IMR-90 (cell line): ENCODE measurements around the gene IL18R1.
"Not testable (repeated sequence)": the region's sequence is repeated elsewhere in the genome, so short reads cannot be mapped to it uniquely, and the experiment has no call there.

Source experiments
- CEBPB ChIP-seq: IDR thresholded peaks from 2 replicates; pipeline ENCODE4 v1.6.1; 2012; ENCODE audit warnings: low read depth, low read length, improper control_type of control experiment
- FOS ChIP-seq: fragments of 150-350 bp; IDR thresholded peaks from 2 replicates; pipeline ENCODE4 v1.6.1; 2016; ENCODE audit warnings: low read depth, low read length
- MAZ ChIP-seq: IDR thresholded peaks from 2 replicates; pipeline ENCODE4 v1.6.1; 2012; ENCODE audit warnings: low read depth, mild to moderate bottlenecking, low read length, improper control_type of control experiment, moderate library complexity, borderline replicate concordance
- MXI1 ChIP-seq: IDR thresholded peaks from 2 replicates; pipeline ENCODE4 v1.6.1; 2012; ENCODE audit warnings: low read depth, mild to moderate bottlenecking, low read length, moderate library complexity, borderline replicate concordance
- POLR2A ChIP-seq: IDR thresholded peaks from 2 replicates; pipeline ENCODE4 v1.6.1; 2012; ENCODE audit warnings: mild to moderate bottlenecking, low read depth, low read length
- RAD21 ChIP-seq: IDR thresholded peaks from 2 replicates; pipeline ENCODE4 v1.6.1; 2012; ENCODE audit warnings: low read length, improper control_type of control experiment
- RCOR1 ChIP-seq: IDR thresholded peaks from 2 replicates; pipeline ENCODE4 v1.6.1; 2012; ENCODE audit warnings: mild to moderate bottlenecking, low read length, improper control_type of control experiment; ENCODE audit not compliant: insufficient replicate concordance
- SMC3 ChIP-seq: fragments of 150-350 bp; IDR thresholded peaks from 2 replicates; pipeline ENCODE4 v1.6.1; 2016; ENCODE audit warnings: low read depth, mild to moderate bottlenecking, antibody characterized with exemption, low read length, moderate library complexity
- TF ChIP-seq, protein P1 (sequence below): conservative IDR thresholded peaks from 2 replicates; pipeline ENCODE4 v1.5.1; 2012; ENCODE audit warnings: mild to moderate bottlenecking, low read depth, low read length, improper control_type of control experiment
- TF ChIP-seq, protein P2 (sequence below): fragments of 150-350 bp; IDR thresholded peaks from 2 replicates; pipeline ENCODE4 v1.6.1; 2016; ENCODE audit warnings: low read depth, mild to moderate bottlenecking, low read length, moderate library complexity, borderline replicate concordance
- TF ChIP-seq, protein P3 (sequence below): fragments of 150-350 bp; IDR thresholded peaks from 2 replicates; pipeline ENCODE4 v1.6.1; 2017; ENCODE audit warnings: mild to moderate bottlenecking, antibody characterized with exemption, low read length, low read depth

DNA sequence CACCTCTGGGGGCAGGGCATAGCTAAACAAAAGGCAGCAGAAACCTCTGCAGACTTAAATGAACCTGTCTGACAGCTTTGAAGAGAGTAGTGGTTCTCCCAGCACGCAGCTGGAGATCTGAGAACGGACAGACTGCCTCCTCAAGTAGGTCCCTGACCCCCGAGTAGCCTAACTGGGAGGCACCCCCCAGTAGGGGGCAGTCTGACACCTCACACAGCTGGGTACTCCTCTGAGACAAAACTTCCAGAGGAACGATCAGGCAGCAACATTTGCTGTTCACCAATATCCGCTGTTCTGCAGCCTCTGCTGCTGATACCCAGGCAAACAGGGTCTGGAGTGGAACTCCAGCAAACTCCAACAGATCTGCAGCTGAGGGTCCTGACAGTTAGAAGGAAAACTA, 30.7 kb upstream of the IL18R1 start:
- TF ChIP-seq POLR2A, MXI1, FOS, RAD21, CEBPB, MAZ, SMC3, RCOR1: not testable (repeated sequence)
- TF ChIP-seq, protein P1, sequence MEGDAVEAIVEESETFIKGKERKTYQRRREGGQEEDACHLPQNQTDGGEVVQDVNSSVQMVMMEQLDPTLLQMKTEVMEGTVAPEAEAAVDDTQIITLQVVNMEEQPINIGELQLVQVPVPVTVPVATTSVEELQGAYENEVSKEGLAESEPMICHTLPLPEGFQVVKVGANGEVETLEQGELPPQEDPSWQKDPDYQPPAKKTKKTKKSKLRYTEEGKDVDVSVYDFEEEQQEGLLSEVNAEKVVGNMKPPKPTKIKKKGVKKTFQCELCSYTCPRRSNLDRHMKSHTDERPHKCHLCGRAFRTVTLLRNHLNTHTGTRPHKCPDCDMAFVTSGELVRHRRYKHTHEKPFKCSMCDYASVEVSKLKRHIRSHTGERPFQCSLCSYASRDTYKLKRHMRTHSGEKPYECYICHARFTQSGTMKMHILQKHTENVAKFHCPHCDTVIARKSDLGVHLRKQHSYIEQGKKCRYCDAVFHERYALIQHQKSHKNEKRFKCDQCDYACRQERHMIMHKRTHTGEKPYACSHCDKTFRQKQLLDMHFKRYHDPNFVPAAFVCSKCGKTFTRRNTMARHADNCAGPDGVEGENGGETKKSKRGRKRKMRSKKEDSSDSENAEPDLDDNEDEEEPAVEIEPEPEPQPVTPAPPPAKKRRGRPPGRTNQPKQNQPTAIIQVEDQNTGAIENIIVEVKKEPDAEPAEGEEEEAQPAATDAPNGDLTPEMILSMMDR: not testable (repeated sequence)
- TF ChIP-seq, protein P2, sequence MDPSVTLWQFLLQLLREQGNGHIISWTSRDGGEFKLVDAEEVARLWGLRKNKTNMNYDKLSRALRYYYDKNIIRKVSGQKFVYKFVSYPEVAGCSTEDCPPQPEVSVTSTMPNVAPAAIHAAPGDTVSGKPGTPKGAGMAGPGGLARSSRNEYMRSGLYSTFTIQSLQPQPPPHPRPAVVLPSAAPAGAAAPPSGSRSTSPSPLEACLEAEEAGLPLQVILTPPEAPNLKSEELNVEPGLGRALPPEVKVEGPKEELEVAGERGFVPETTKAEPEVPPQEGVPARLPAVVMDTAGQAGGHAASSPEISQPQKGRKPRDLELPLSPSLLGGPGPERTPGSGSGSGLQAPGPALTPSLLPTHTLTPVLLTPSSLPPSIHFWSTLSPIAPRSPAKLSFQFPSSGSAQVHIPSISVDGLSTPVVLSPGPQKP: not testable (repeated sequence)
- TF ChIP-seq, protein P3, sequence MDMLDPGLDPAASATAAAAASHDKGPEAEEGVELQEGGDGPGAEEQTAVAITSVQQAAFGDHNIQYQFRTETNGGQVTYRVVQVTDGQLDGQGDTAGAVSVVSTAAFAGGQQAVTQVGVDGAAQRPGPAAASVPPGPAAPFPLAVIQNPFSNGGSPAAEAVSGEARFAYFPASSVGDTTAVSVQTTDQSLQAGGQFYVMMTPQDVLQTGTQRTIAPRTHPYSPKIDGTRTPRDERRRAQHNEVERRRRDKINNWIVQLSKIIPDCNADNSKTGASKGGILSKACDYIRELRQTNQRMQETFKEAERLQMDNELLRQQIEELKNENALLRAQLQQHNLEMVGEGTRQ: not testable (repeated sequence)
